Endometrial microvascular endothelial cells (primary cell): ENCODE results near the gene SCAPER. TPM values are rescaled to one million over a fixed set of nuclear protein-coding genes. Genes with fewer than 3 reads are reported as not detected.
"Not testable (repeated sequence)": the region's sequence is repeated elsewhere in the genome, so short reads cannot be mapped to it uniquely, and the experiment has no call there.

Experiments used
- in situ Hi-C: cut with HindIII; loops from 2 replicates; pipeline ENCODE4 v1.10.0; 2017; ENCODE audit warnings: low sequenced_read_pairs, low pct_unique_long_range_greater_than_20kb; ENCODE audit errors: inconsistent ontology term
- total RNA-seq: library from RNA; depleted of rRNA; stranded (reverse); fragments of >200 nt; gene quantifications from one replicate; pipeline ENCODE4 v1.2.3, GENCODE V29; 2015; ENCODE audit errors: inconsistent ontology term

Gene SCAPER
- total RNA-seq, 1 donor from 2014 or later, result 9.0 TPM

- in situ Hi-C loops, result no loop called here
Measured at GRCh38 chr15:76929011-76929760, 24.0 kb upstream of the SCAPER start.

- in situ Hi-C loops, result no loop called here
Measured at GRCh38 chr15:76928201-76928600, 23.1 kb upstream of the SCAPER start.

- in situ Hi-C loops, result no loop called here
Measured at GRCh38 chr15:76916369-76916768, 11.2 kb upstream of the SCAPER start.

- in situ Hi-C loops, result no loop called here
Measured at GRCh38 chr15:76913737-76914136, 8.6 kb upstream of the SCAPER start.

- in situ Hi-C loops, result no loop called here
Measured at GRCh38 chr15:76912430-76912829, 7.3 kb upstream of the SCAPER start.

GRCh38 chr15:76905855-76906254 lies 715 bp upstream of the SCAPER start:
- in situ Hi-C loops, result no loop called here

GRCh38 chr15:76904461-76905012 lies 603 bp downstream of the SCAPER start:
- in situ Hi-C loops, result no loop called here

- in situ Hi-C loops, result no loop called here
Measured at GRCh38 chr15:76903251-76903681, 1.9 kb downstream of the SCAPER start.

GRCh38 chr15:76901965-76902364 lies 3.2 kb downstream of the SCAPER start:
- in situ Hi-C loops, result no loop called here

GRCh38 chr15:76899931-76900310 lies 5.2 kb downstream of the SCAPER start:
- in situ Hi-C loops, result not testable (repeated sequence)

GRCh38 chr15:76899176-76899930 lies 5.8 kb downstream of the SCAPER start:
- in situ Hi-C loops, result not testable (repeated sequence)

GRCh38 chr15:76898102-76898501 lies 7.0 kb downstream of the SCAPER start:
- in situ Hi-C loops, result no loop called here

GRCh38 chr15:76894174-76894573 lies 11.0 kb downstream of the SCAPER start:
- in situ Hi-C loops, result no loop called here

GRCh38 chr15:76892836-76893235 lies 12.3 kb downstream of the SCAPER start:
- in situ Hi-C loops, result not testable (repeated sequence)

GRCh38 chr15:76887280-76888141 lies 17.6 kb downstream of the SCAPER start:
- in situ Hi-C loops, result not testable (repeated sequence)

- in situ Hi-C loops, result no loop called here
Measured at GRCh38 chr15:76885212-76885611, 19.9 kb downstream of the SCAPER start.

GRCh38 chr15:76875911-76876310 lies 29.2 kb downstream of the SCAPER start:
- in situ Hi-C loops, result no loop called here

GRCh38 chr15:76873066-76873465 lies 32.1 kb downstream of the SCAPER start:
- in situ Hi-C loops, result not testable (repeated sequence)

- in situ Hi-C loops, result no loop called here
Measured at GRCh38 chr15:76871930-76872329, 33.2 kb downstream of the SCAPER start.
